ENCODE data around the gene CCDC77. TPM values are rescaled to one million over a fixed set of nuclear protein-coding genes. Genes with fewer than 3 reads are reported as not detected.

Gene CCDC77
- total and polyA plus RNA-seq, 10 of the 15 experiments (the other 5 are each of a cell fraction or from before 2014, with no cell fraction given), result 8.8 to 22.5 (median 15.8) TPM

GRCh38 chr12:464484-465267 is 63.2 kb downstream of the CCDC77 start:
- WGBS (ENCODE audit: insufficient coverage, insufficient replicate concordance, low lambda C conversion rate, missing lambda C conversion rate), result 42% methylated on average over 16 of the region's 16 CpGs
- Histone ChIP-seq H3K4me1 (ENCODE audit: control insufficient read depth, insufficient read depth, low read length) (no peaks in the 10 kb centered on the region), H3K27me3 (replicated peaks in 1 of 2; ENCODE audit: control insufficient read depth in 2 of 2, insufficient read depth in 2 of 2, low read length in 1 of 2) (peaks cover 1 to 10% of the 10 kb centered on the region in 2 experiments; a peak in 3 of 4 replicates), H3K27ac (ENCODE audit: control insufficient read depth, insufficient read depth) (no peak overlapping the region), H2AFZ (ENCODE audit: control insufficient read depth, low read depth, low read length) (no peak overlapping the region), H3K79me2 (ENCODE audit: control insufficient read depth, insufficient read depth, low read length) (no peaks in the 10 kb centered on the region), H3K9ac (ENCODE audit: control insufficient read depth, insufficient read depth, low read length) (no peak overlapping the region), H4K20me1 (ENCODE audit: control insufficient read depth, insufficient read depth) (no peaks in the 10 kb centered on the region), H3K36me3 (ENCODE audit: control insufficient read depth in 2 of 2, insufficient read depth in 2 of 2, low read length in 1 of 2) (no peaks in the 10 kb centered on the region), H3K4me3 (no peak overlapping the region), H3K9me3 (replicated peaks; ENCODE audit: control insufficient read depth, insufficient read depth, low read length) (no peaks in the 10 kb centered on the region), H3K4me2 (ENCODE audit: control insufficient read depth, insufficient read depth) (no peak overlapping the region)
- DNase-seq (ENCODE audit: low read depth, low spot score) (no peak), FAIRE-seq (no peak), ATAC-seq (no peak)
- no peak for TF ChIP-seq MYC (IDR thresholded peaks at IDR 0.05; ENCODE audit: insufficient read depth, insufficient read length, insufficient replicate concordance, low read length, severe bottlenecking)
- no peak for TF ChIP-seq MLLT1 (IDR thresholded peaks at IDR 0.05)
- no peak for TF ChIP-seq ZNF274 (IDR thresholded peaks at IDR 0.05; ENCODE audit: insufficient read depth, insufficient read length)
- no peak for TF ChIP-seq FOS (IDR thresholded peaks at IDR 0.05; ENCODE audit: borderline replicate concordance, extremely low read depth, insufficient read length)
- no peak for TF ChIP-seq RFX5 (IDR thresholded peaks at IDR 0.05; ENCODE audit: low read depth, low read length)
- no peak for TF ChIP-seq ZBTB11 (CRISPR knock-in tag; IDR thresholded peaks at IDR 0.05)
- no peak for TF ChIP-seq SIX5 (IDR thresholded peaks at IDR 0.05; ENCODE audit: low read depth, low read length, severe bottlenecking)
- TF ChIP-seq SRF (IDR thresholded peaks at IDR 0.05; ENCODE audit: low read depth in 2 of 2, low read length in 2 of 2), result no peak
- TF ChIP-seq ZNF622 (IDR thresholded peaks at IDR 0.05), result no peak
- TF ChIP-seq CHD2 (IDR thresholded peaks at IDR 0.05; ENCODE audit: borderline replicate concordance, low read depth, low read length), result no peak
- no peak for TF ChIP-seq IRF3 (IDR thresholded peaks at IDR 0.05)
- no peak for TF ChIP-seq RUNX3 (IDR thresholded peaks at IDR 0.05; ENCODE audit: low read length)
- intact Hi-C loops (cut with micrococcal nuclease; ENCODE audit: unreplicated experiment), result no loop called here
- no TSS peak for BruUV-seq (replicated peaks)
- in situ Hi-C loops (cut with MboI), result no loop called here
- CTCF ChIA-PET, result interaction anchor here (1.5 kb wide), 1 partner anchor 15 kb away, joined by 3 read pairs; no protein-coding TSS in a partner anchor
- POLR2A ChIA-PET, result no interaction called here
- RAD21 ChIA-PET (ENCODE audit: unreplicated experiment), result no interaction called here
- SMC1A ChIA-PET (ENCODE audit: uncharacterized antibody, unreplicated experiment), result no interaction called here

All from GM12878 (cell line).